Jurkat, Clone E6-1 (cell line): ENCODE measurements around the gene LRRC56.
"Not testable (repeated sequence)": the region's sequence is repeated elsewhere in the genome, so short reads cannot be mapped to it uniquely, and the experiment has no call there.

Source experiments
- DNase-seq: peaks from one replicate; pipeline ENCODE4 v3.0.0-alpha.2; 2011; ENCODE audit warnings: low read depth, low spot score
- H3K4me3 ChIP-seq: 2 replicates; pipeline ENCODE4 v1.5.1; 2011; ENCODE audit warnings: mild to moderate bottlenecking, low read length, control low read depth, moderate library complexity

Gene LRRC56

GRCh38 chr11:567011-567628 lies 29.8 kb downstream of the LRRC56 start:
- no peak for DNase-seq
- peak overlapping the region; percentile 63 for H3K4me3 ChIP-seq

- H3K4me3 ChIP-seq = peak overlapping the region; percentile 63
- no peak for DNase-seq
Measured at GRCh38 chr11:567629-568292, 30.4 kb downstream of the LRRC56 start.

- peak overlapping the region; percentile 64 for H3K4me3 ChIP-seq
Measured at GRCh38 chr11:568306-569157, 31.2 kb downstream of the LRRC56 start.

GRCh38 chr11:569158-569885 lies 32.0 kb downstream of the LRRC56 start:
- DNase-seq = no peak
- peak overlapping the region; percentile 64 for H3K4me3 ChIP-seq

More at GRCh38 chr11:568306-569157, 31.2 kb downstream of the LRRC56 start:
- peak; percentile 85 for DNase-seq

GRCh38 chr11:571802-572185 lies 34.5 kb downstream of the LRRC56 start:
- no peak for DNase-seq
- no peak overlapping the region for H3K4me3 ChIP-seq

- no peak overlapping the region for H3K4me3 ChIP-seq
- DNase-seq = no peak
Measured at GRCh38 chr11:573146-573759, 35.9 kb downstream of the LRRC56 start.

- H3K4me3 ChIP-seq = not testable (repeated sequence)
- DNase-seq = peak; percentile 47
Measured at GRCh38 chr11:574031-574570, 36.8 kb downstream of the LRRC56 start.

- no peak for DNase-seq
- H3K4me3 ChIP-seq = peak overlapping the region; percentile 52; the same call in 1 of the 2 replicates
Measured at GRCh38 chr11:574632-575312, 37.4 kb downstream of the LRRC56 start.

- peak; percentile 37 for DNase-seq
- H3K4me3 ChIP-seq = peak overlapping the region; percentile 52
Measured at GRCh38 chr11:575313-575995, 38.1 kb downstream of the LRRC56 start.

GRCh38 chr11:575996-576768 lies 38.9 kb downstream of the LRRC56 start, which contains the start of gene PHRF1:
PHRF1 (plus strand) TSS chr11:576470; CDS start chr11:581513, 5,043 bp downstream.
- DNase-seq = peak; percentile 89
- H3K4me3 ChIP-seq = peak within 1 kb of the TSS; percentile 96

GRCh38 chr11:576811-577610 lies 39.7 kb downstream of the LRRC56 start:
- H3K4me3 ChIP-seq = peak overlapping the region; percentile 96
- DNase-seq = no peak

- no peak for DNase-seq
- peak overlapping the region; percentile 96 for H3K4me3 ChIP-seq
Measured at GRCh38 chr11:577611-577894, 40.2 kb downstream of the LRRC56 start.

- H3K4me3 ChIP-seq = peak overlapping the region; percentile 96
- DNase-seq = peak; percentile 51
Measured at GRCh38 chr11:578276-579035, 41.1 kb downstream of the LRRC56 start.

GRCh38 chr11:579830-580601 lies 42.7 kb downstream of the LRRC56 start:
- no peak for DNase-seq
- H3K4me3 ChIP-seq = no peak overlapping the region

GRCh38 chr11:581342-581741 lies 44.0 kb downstream of the LRRC56 start:
- H3K4me3 ChIP-seq = no peak overlapping the region
- DNase-seq = no peak
